HepG2 (cell line): ENCODE measurements around the gene TRMT10C. TPM values are rescaled to one million over a fixed set of nuclear protein-coding genes. Genes with fewer than 3 reads are reported as not detected.

Source experiments
- EHMT2 ChIP-seq: fragments of 200-600 bp; sonication (generic); IDR thresholded peaks from 2 replicates; pipeline ENCODE4 v1.7.0; 2017; ENCODE audit warnings: antibody characterized with exemption, low read depth, low read length, borderline replicate concordance
- PHF5A ChIP-seq: IDR thresholded peaks from one replicate; pipeline ENCODE4 v1.6.1; 2018; ENCODE audit warnings: low read depth, missing genetic modification reagents; ENCODE audit not compliant: unreplicated experiment
- SOX5 ChIP-seq: IDR thresholded peaks from 2 replicates; pipeline ENCODE4 v1.6.1; 2016; ENCODE audit warnings: borderline replicate concordance
- ZBTB39 ChIP-seq: sonication (generic); formaldehyde crosslinking; IDR thresholded peaks from 2 replicates; pipeline ENCODE4 v1.5.0; 2020; ENCODE audit warnings: missing genetic modification reagents
- ZNF337 ChIP-seq: sonication (generic); formaldehyde crosslinking; IDR thresholded peaks from 2 replicates; pipeline ENCODE4 v1.5.1; 2020; ENCODE audit warnings: missing genetic modification reagents, low read depth, mild to moderate bottlenecking, borderline replicate concordance
- ZNF883 ChIP-seq: sonication (generic); formaldehyde crosslinking; IDR thresholded peaks from 2 replicates; pipeline ENCODE4 v1.5.1; 2020; ENCODE audit warnings: mild to moderate bottlenecking, missing genetic modification reagents; ENCODE audit errors: not compliant biosample characterization
- polyA plus RNA-seq, 8 experiments: library from polyadenylated mRNA; depleted of rRNA in 3 of 8; stranded (reverse) in 7 of 8; unstranded in 1 of 8; fragments of >200 nt; fragmentation: Illumina TruSeq in 4 of 8; extraction: Trizol in 4 of 8; gene quantifications; 2 replicates each; pipeline versions ENCODE4 v1.2.1 to v1.2.3, GENCODE V29; 2011 to 2016; ENCODE audit warnings: low read depth in 4 of 8, missing spikeins in 1 of 8, mixed read lengths in 1 of 8; ENCODE audit not compliant: insufficient read depth in 1 of 8
- total RNA-seq, 5 experiments: library from RNA; depleted of rRNA; stranded (reverse); fragments of >200 nt; fragmentation: Illumina TruSeq; extraction: Trizol; gene quantifications; 2 replicates each; pipeline ENCODE4 v1.2.3, GENCODE V29; 2016; ENCODE audit warnings: low read depth in 1 of 5
- TF ChIP-seq, protein P1 (sequence below): sonication (generic); formaldehyde crosslinking; IDR thresholded peaks from 2 replicates; pipeline ENCODE4 v1.5.0; 2020; ENCODE audit warnings: missing genetic modification reagents
- TF ChIP-seq, protein P2 (sequence below): sonication (generic); formaldehyde crosslinking; IDR thresholded peaks from 2 replicates; pipeline ENCODE4 v1.8.0; 2022; ENCODE audit warnings: missing genetic modification reagents, low read depth, mild to moderate bottlenecking, borderline replicate concordance

Gene TRMT10C
- total and polyA plus RNA-seq, 2 of the 13 experiments (the other 11 are each of a cell fraction or from before 2014, with no cell fraction given) = 10.8 to 39.2 TPM

DNA sequence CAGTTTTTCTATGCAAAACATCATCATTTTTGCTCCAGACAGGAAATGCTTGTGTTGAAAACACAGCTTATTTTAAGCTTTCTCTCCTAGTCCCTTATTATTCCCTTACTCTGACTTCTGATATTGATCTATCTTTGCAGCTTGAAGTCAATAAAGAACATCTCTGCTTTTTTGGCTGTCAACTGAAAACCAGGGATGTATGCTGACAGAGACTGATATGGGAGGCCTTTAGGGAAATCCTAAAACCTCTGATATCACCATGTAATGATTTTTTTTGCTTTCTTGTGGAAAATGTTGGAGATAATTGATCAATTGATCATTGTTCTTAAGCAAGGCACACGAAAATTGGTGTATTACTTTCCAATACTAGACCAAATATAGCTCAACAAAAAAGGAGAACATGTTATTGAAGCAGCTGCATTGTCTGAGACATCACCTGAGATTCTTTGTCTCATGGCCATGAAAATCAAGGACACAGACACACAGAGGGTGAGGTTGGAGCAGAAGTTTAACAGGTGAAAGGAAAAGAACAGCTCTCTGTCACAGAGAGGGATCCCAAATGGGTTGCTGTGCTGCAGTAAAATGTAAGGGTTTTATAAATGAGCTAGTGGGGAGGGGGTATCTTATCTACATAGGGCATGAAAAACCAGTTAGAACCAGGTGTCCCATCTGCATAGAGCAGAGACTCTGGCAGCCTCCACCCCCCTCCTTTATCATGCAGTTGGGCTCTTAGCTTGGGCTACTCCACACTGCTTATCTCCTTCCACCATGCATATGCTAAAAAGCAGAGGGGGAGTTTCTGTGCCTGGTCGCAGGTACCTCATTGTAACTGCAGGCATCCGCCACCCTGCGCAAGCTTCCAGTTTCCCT, 31.6 kb upstream of the TRMT10C start (continued):
- TF ChIP-seq ZNF883 (CRISPR knock-in tag) (no peak), EHMT2 (no peak), PHF5A (CRISPR knock-in tag) (no peak), ZBTB39 (CRISPR knock-in tag) (no peak), SOX5 (CRISPR knock-in tag) (no peak), ZNF337 (CRISPR knock-in tag) (no peak)
- TF ChIP-seq, protein P1, sequence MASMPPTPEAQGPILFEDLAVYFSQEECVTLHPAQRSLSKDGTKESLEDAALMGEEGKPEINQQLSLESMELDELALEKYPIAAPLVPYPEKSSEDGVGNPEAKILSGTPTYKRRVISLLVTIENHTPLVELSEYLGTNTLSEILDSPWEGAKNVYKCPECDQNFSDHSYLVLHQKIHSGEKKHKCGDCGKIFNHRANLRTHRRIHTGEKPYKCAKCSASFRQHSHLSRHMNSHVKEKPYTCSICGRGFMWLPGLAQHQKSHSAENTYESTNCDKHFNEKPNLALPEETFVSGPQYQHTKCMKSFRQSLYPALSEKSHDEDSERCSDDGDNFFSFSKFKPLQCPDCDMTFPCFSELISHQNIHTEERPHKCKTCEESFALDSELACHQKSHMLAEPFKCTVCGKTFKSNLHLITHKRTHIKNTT (CRISPR knock-in tag) = no peak
- TF ChIP-seq, protein P2, sequence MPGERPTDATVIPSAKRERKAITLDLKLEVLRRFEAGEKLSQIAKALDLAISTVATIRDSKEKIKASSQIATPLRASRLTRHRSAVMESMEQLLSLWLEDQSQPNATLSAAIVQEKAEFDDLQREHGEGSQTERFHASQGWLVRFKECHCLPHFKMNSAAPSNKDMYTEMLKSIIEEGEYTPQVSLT (CRISPR knock-in tag) = no peak
- TF ChIP-seq, all 625 proteins: peak for 0
